ENCODE results near the gene SCARF1.

The SCARF1 gene

DNA sequence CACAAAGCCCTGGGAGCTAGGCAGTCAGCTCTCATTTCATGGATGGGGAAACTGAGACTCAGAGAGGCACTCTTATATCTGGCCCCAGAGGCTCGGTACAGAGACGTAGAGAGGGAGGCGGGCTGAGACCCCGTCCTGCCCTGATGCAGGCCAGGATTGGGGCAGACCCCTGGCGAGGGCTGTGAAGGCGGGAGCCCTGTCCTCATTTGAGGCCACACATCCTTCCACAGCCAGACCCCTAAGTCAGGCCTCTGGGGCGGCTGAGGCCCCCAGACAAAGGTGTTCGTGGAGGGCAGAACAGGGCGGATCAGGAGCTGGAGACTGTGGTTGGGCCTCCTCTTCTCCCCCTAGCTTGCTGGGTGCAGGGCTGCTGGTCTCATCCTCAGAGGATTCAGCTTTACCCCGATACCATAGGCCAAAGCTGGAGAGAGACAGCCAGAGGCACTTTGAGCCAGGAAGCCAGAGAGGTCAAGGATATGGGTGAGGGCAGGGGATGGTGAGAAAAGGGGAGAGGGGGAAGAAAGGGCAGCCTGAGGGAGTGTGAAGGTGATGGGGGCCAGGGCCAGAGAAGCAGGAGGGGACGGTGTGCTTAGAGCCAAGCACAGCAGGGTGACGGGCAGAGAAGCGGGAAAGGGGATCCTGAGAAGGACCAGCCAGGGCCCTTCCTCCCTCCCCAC lies 805 bp upstream of the SCARF1 start:
- H3K27ac ChIP-seq: no peak overlapping the region
- TF ChIP-seq ZFX (IDR thresholded peaks at IDR 0.05): no peak
- TF ChIP-seq, protein P1, sequence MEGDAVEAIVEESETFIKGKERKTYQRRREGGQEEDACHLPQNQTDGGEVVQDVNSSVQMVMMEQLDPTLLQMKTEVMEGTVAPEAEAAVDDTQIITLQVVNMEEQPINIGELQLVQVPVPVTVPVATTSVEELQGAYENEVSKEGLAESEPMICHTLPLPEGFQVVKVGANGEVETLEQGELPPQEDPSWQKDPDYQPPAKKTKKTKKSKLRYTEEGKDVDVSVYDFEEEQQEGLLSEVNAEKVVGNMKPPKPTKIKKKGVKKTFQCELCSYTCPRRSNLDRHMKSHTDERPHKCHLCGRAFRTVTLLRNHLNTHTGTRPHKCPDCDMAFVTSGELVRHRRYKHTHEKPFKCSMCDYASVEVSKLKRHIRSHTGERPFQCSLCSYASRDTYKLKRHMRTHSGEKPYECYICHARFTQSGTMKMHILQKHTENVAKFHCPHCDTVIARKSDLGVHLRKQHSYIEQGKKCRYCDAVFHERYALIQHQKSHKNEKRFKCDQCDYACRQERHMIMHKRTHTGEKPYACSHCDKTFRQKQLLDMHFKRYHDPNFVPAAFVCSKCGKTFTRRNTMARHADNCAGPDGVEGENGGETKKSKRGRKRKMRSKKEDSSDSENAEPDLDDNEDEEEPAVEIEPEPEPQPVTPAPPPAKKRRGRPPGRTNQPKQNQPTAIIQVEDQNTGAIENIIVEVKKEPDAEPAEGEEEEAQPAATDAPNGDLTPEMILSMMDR (conservative IDR thresholded peaks at IDR 0.05): no peak

- no peak for TF ChIP-seq ZFX (IDR thresholded peaks at IDR 0.05)
- TF ChIP-seq, protein P1 (conservative IDR thresholded peaks at IDR 0.05): no peak
- peak overlapping the region; percentile 67; the same call in 1 of the 2 replicates for H3K27ac ChIP-seq
These were observed 882 bp downstream of the SCARF1 start for GRCh38 chr17:1644493-1645206.

DNA sequence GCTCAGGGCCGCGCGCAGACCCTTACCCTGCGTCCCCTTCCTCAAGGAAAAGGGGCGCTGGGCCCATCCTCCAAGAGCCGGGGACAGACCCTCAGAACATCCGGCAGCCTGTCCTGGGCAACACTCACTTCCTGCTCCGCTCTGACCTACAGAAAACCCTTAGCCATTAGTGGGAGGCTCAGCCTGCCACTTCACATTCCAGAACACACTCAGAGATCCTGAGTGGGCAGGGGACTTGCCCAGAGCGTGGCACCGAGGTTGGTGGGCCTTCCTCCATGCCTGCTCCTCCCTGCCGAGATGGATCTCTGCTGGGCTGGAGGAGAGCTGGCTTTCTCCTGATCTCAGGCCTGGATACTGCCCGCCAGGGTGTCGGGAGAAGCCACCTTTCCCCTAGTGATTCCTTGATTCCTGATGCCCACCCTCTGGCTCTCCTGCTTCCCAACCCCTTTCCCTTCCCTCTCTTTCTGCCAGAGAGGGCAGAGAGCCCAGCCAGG lies 1.5 kb downstream of the SCARF1 start:
- TF ChIP-seq, protein P1 (conservative IDR thresholded peaks at IDR 0.05): no peak
- no peak for TF ChIP-seq ZFX (IDR thresholded peaks at IDR 0.05)
- peak overlapping the region; percentile 67 for H3K27ac ChIP-seq

GRCh38 chr17:1643293-1643998 lies 2.1 kb downstream of the SCARF1 start:
- H3K27ac ChIP-seq: peak overlapping the region; percentile 67
- TF ChIP-seq, protein P1 (conservative IDR thresholded peaks at IDR 0.05): peak; percentile 78
- peak; percentile 50; the same call in 1 of the 2 replicates for TF ChIP-seq ZFX (IDR thresholded peaks at IDR 0.05)

DNA sequence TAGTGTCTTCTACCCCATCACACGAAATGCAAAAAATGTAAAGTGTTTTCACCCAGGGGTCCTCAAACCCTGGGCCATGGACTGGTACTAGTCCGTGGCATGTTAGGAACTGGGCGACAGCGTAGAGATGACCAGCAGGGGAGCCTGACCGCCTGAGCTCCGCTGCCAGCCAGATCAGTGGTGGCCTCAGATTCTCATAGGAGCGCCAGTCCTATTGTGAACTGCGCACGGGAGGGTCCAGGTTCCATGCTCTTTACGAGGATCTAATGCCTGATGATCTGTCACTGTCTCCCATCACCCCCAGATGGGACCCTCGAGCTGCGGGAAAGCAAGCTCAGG lies 4.5 kb downstream of the SCARF1 start:
- no peak overlapping the region for H3K27ac ChIP-seq

DNA sequence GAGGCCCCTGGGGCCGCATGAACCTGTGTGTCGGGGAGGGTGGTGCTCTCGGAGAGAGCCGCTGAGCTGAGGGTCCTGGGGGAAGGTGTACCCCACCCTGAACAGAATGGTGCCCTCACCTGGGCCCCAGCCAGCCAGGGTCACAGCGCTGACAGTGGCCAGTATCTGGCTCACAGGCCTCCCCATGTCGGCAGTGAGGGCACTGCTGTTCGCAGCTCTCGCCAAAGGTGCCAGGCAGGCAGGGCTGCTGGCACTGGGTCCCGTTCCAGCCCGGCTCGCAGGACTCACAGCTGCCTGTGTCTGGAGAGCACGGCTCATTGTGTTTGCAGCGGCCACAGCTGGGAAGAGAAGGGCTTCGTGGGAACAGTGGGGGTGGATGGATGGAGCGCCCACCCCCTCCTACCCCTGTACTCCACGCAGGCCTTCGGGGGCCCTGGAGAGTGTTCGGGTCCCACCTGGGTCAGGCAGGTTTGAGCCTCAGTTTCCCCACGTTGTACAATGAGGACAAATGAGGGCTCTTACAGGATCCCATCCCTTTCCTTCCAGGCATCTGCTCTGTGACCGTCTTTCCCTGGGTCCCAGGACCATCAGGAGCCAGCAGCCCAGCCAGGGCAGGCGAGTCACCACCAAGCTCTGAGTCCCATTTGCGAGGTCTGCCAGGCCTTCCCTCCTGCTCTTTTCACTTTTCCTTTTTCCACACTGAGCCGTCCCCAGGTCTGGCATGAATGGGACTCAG lies 5.0 kb downstream of the SCARF1 start:
- TF ChIP-seq, protein P1 (conservative IDR thresholded peaks at IDR 0.05): no peak
- TF ChIP-seq ZFX (IDR thresholded peaks at IDR 0.05): no peak
- peak overlapping the region; percentile 2; the same call in 1 of the 2 replicates for H3K27ac ChIP-seq

More for the DNA sequence above, 4.5 kb downstream of the SCARF1 start:
- no peak for TF ChIP-seq ZFX (IDR thresholded peaks at IDR 0.05)
- TF ChIP-seq, protein P1 (conservative IDR thresholded peaks at IDR 0.05): no peak
